Astrocyte (in vitro differentiated cells and primary cell): Measurements from ENCODE around the gene DRD2. TPM values are rescaled to one million over a fixed set of nuclear protein-coding genes. Genes with fewer than 3 reads are reported as not detected.

Experiments used
- DNase-seq: peaks from one replicate; pipeline ENCODE4 v3.0.0-alpha.2; 2010; ENCODE audit warnings: low read depth
- FAIRE-seq: peaks from 2 replicates; lab custom pipeline; 2011; peaks lifted over from hg19 to GRCh38; lab: Jason Lieb, UNC
- H2AFZ ChIP-seq: 2 replicates; pipeline ENCODE4 v1.6.0; 2012; ENCODE audit warnings: low read depth, low read length, inconsistent platforms
- H3K27ac ChIP-seq: 2 replicates; pipeline ENCODE4 v1.5.1; 2011; ENCODE audit warnings: low read depth, low read length, inconsistent platforms
- H3K27me3 ChIP-seq: 2 replicates; pipeline ENCODE4 v1.6.0; 2011; ENCODE audit warnings: low read length, inconsistent platforms; ENCODE audit not compliant: insufficient read depth
- H3K36me3 ChIP-seq: 2 replicates; pipeline ENCODE4 v1.5.1; 2011; ENCODE audit warnings: low read length, inconsistent platforms; ENCODE audit not compliant: insufficient read depth
- H3K4me1 ChIP-seq: 2 replicates; pipeline ENCODE4 v1.5.1; 2011; ENCODE audit warnings: low read length, inconsistent platforms; ENCODE audit not compliant: insufficient read depth
- H3K4me2 ChIP-seq: 2 replicates; pipeline ENCODE4 v1.6.0; 2012; ENCODE audit warnings: low read length, inconsistent platforms
- H3K4me3 ChIP-seq: 2 replicates; pipeline ENCODE4 v1.5.1; 2011; ENCODE audit warnings: low read depth, mild to moderate bottlenecking, low read length, inconsistent platforms; ENCODE audit not compliant: insufficient read depth
- H3K79me2 ChIP-seq: 2 replicates; pipeline ENCODE4 v1.6.0; 2012; ENCODE audit warnings: mild to moderate bottlenecking, low read length, inconsistent platforms; ENCODE audit not compliant: insufficient read depth
- H3K9ac ChIP-seq: 2 replicates; pipeline ENCODE4 v1.6.0; 2012; ENCODE audit warnings: mild to moderate bottlenecking, low read length, inconsistent platforms
- H3K9me3 ChIP-seq: 2 replicates; pipeline ENCODE4 v1.5.1; 2012; ENCODE audit warnings: low read depth, mild to moderate bottlenecking, low read length, inconsistent platforms; ENCODE audit not compliant: insufficient read depth
- H4K20me1 ChIP-seq: 2 replicates; pipeline ENCODE4 v1.6.0; 2012; ENCODE audit warnings: low read length, inconsistent platforms; ENCODE audit not compliant: insufficient read depth
- H3K27ac Mint-ChIP-seq: one replicate; pipeline ENCODE4 v1.8.0; 2021; ENCODE audit warnings: mild to moderate bottlenecking, mixed read lengths; ENCODE audit not compliant: unreplicated experiment
- H3K27me3 Mint-ChIP-seq: one replicate; pipeline ENCODE4 v1.8.0; 2021; ENCODE audit warnings: low read depth, mixed read lengths; ENCODE audit not compliant: unreplicated experiment
- H3K36me3 Mint-ChIP-seq: one replicate; pipeline ENCODE4 v1.8.0; 2021; ENCODE audit warnings: low read depth, mixed read lengths; ENCODE audit not compliant: unreplicated experiment
- H3K4me1 Mint-ChIP-seq: one replicate; pipeline ENCODE4 v1.8.0; 2021; ENCODE audit warnings: low read depth, mixed read lengths; ENCODE audit not compliant: unreplicated experiment
- H3K4me3 Mint-ChIP-seq: one replicate; pipeline ENCODE4 v1.8.0; 2021; ENCODE audit warnings: mild to moderate bottlenecking, moderate library complexity, mixed read lengths; ENCODE audit not compliant: unreplicated experiment
- H3K9me3 Mint-ChIP-seq: one replicate; pipeline ENCODE4 v1.8.0; 2021; ENCODE audit warnings: mild to moderate bottlenecking, mixed read lengths; ENCODE audit not compliant: unreplicated experiment
- CTCF ChIP-seq: IDR thresholded peaks from 2 replicates; pipeline ENCODE4 v1.5.1; 2011; ENCODE audit warnings: low read depth, mild to moderate bottlenecking, inconsistent platforms, low read length, moderate library complexity; ENCODE audit not compliant: insufficient read depth
- EZH2 ChIP-seq: IDR thresholded peaks from 2 replicates; pipeline ENCODE4 v1.6.1; 2012; ENCODE audit warnings: mild to moderate bottlenecking, low read length, inconsistent platforms; ENCODE audit not compliant: insufficient read depth
- total RNA-seq: library from RNA; stranded (reverse); gene quantifications from 2 replicates; pipeline ENCODE4 v1.2.1, GENCODE V29; 2021

DRD2 gene
- total RNA-seq, 1 donor from 2014 or later: not detected

- no peak overlapping the region for H2AFZ ChIP-seq
- no peak overlapping the region for H3K9ac ChIP-seq
- H3K9me3 ChIP-seq: no peaks in the 10 kb centered on the region
- DNase-seq: no peak
- H3K9me3 Mint-ChIP-seq: peaks cover 1% of the 10 kb centered on the region
- no peaks in the 10 kb centered on the region for H3K79me2 ChIP-seq
- TF ChIP-seq CTCF: no peak
- no peak for TF ChIP-seq EZH2
- FAIRE-seq: no peak
- H4K20me1 ChIP-seq: no peaks in the 10 kb centered on the region
- H3K4me2 ChIP-seq: no peak overlapping the region
- H3K4me1 ChIP-seq: peaks cover 19% of the 10 kb centered on the region
- H3K4me1 Mint-ChIP-seq: peaks cover 19% of the 10 kb centered on the region
- H3K27me3 ChIP-seq: peaks cover 6% of the 10 kb centered on the region
- H3K27ac Mint-ChIP-seq: peak overlapping the region; percentile 12
- H3K27me3 Mint-ChIP-seq: peaks cover 37% of the 10 kb centered on the region
- no peaks in the 10 kb centered on the region for H3K36me3 Mint-ChIP-seq
- no peak overlapping the region for H3K4me3 Mint-ChIP-seq
- H3K36me3 ChIP-seq: no peaks in the 10 kb centered on the region
- no peak overlapping the region for H3K4me3 ChIP-seq
- no peak overlapping the region for H3K27ac ChIP-seq
These were observed 28.3 kb downstream of the DRD2 start for GRCh38 chr11:113446938-113447337.

- Histone ChIP-seq H3K79me2 (no peaks in the 10 kb centered on the region), H3K36me3 (no peaks in the 10 kb centered on the region), H3K4me3 (no peak overlapping the region), H3K27ac (no peak overlapping the region), H3K4me1 (peaks cover 17% of the 10 kb centered on the region), H3K9ac (no peak overlapping the region), H3K4me2 (peak overlapping the region; percentile 27), H4K20me1 (no peaks in the 10 kb centered on the region), H3K27me3 (peaks cover 6% of the 10 kb centered on the region), H3K9me3 (no peaks in the 10 kb centered on the region), H2AFZ (no peak overlapping the region)
- peaks cover 1% of the 10 kb centered on the region for H3K9me3 Mint-ChIP-seq
- DNase-seq (peak; percentile 23), FAIRE-seq (no peak)
- H3K27me3 Mint-ChIP-seq: peaks cover 38% of the 10 kb centered on the region
- H3K4me1 Mint-ChIP-seq: peaks cover 18% of the 10 kb centered on the region
- H3K27ac Mint-ChIP-seq: peak overlapping the region; percentile 92
- no peaks in the 10 kb centered on the region for H3K36me3 Mint-ChIP-seq
- no peak overlapping the region for H3K4me3 Mint-ChIP-seq
- TF ChIP-seq EZH2 (no peak), CTCF (no peak)
These were observed 29.1 kb downstream of the DRD2 start for GRCh38 chr11:113446112-113446511.

- H3K36me3 Mint-ChIP-seq: no peaks in the 10 kb centered on the region
- Histone ChIP-seq H3K4me2 (no peak overlapping the region), H3K9me3 (no peaks in the 10 kb centered on the region), H3K79me2 (no peaks in the 10 kb centered on the region), H3K4me3 (no peak overlapping the region), H4K20me1 (no peaks in the 10 kb centered on the region), H3K27ac (no peak overlapping the region), H3K36me3 (no peaks in the 10 kb centered on the region), H3K9ac (no peak overlapping the region), H3K27me3 (peaks cover 8% of the 10 kb centered on the region), H2AFZ (no peak overlapping the region), H3K4me1 (peaks cover 17% of the 10 kb centered on the region)
- H3K4me1 Mint-ChIP-seq: peaks cover 18% of the 10 kb centered on the region
- H3K4me3 Mint-ChIP-seq: no peak overlapping the region
- no peaks in the 10 kb centered on the region for H3K9me3 Mint-ChIP-seq
- DNase-seq (no peak), FAIRE-seq (no peak)
- peaks cover 32% of the 10 kb centered on the region for H3K27me3 Mint-ChIP-seq
- TF ChIP-seq CTCF (no peak), EZH2 (no peak)
- H3K27ac Mint-ChIP-seq: no peak overlapping the region
These were observed 30.6 kb downstream of the DRD2 start for GRCh38 chr11:113444502-113445123.
